Panc1 (cell line): Measurements from ENCODE around the gene LPIN1.

Source experiments
- CTCF ChIP-seq: fragments of 450-650 bp; IDR thresholded peaks from 2 replicates; pipeline ENCODE4 v1.5.1; 2017; ENCODE audit warnings: mild to moderate bottlenecking
- POLR2AphosphoS5 ChIP-seq: IDR thresholded peaks from 2 replicates; pipeline ENCODE4 v1.6.1; 2012; ENCODE audit warnings: mild to moderate bottlenecking, low read depth, low read length, moderate library complexity
- TCF7L2 ChIP-seq: IDR thresholded peaks from 2 replicates; pipeline ENCODE4 v1.6.1; 2011; ENCODE audit warnings: mild to moderate bottlenecking, low read depth, low read length, inconsistent platforms
- TF ChIP-seq, protein P1 (sequence below), 2 experiments: IDR thresholded peaks; 2 replicates each; pipeline ENCODE4 v1.6.1; 2011 to 2012; ENCODE audit warnings: low read depth in 2 of 2, control low read depth in 1 of 2, low read length in 1 of 2, mild to moderate bottlenecking in 1 of 2, moderate library complexity in 1 of 2; ENCODE audit not compliant: insufficient read depth in 1 of 2

- TF ChIP-seq CTCF, result peak; percentile 66
- TF ChIP-seq POLR2AphosphoS5, result no peak
- no peak for TF ChIP-seq TCF7L2
- TF ChIP-seq, protein P1, sequence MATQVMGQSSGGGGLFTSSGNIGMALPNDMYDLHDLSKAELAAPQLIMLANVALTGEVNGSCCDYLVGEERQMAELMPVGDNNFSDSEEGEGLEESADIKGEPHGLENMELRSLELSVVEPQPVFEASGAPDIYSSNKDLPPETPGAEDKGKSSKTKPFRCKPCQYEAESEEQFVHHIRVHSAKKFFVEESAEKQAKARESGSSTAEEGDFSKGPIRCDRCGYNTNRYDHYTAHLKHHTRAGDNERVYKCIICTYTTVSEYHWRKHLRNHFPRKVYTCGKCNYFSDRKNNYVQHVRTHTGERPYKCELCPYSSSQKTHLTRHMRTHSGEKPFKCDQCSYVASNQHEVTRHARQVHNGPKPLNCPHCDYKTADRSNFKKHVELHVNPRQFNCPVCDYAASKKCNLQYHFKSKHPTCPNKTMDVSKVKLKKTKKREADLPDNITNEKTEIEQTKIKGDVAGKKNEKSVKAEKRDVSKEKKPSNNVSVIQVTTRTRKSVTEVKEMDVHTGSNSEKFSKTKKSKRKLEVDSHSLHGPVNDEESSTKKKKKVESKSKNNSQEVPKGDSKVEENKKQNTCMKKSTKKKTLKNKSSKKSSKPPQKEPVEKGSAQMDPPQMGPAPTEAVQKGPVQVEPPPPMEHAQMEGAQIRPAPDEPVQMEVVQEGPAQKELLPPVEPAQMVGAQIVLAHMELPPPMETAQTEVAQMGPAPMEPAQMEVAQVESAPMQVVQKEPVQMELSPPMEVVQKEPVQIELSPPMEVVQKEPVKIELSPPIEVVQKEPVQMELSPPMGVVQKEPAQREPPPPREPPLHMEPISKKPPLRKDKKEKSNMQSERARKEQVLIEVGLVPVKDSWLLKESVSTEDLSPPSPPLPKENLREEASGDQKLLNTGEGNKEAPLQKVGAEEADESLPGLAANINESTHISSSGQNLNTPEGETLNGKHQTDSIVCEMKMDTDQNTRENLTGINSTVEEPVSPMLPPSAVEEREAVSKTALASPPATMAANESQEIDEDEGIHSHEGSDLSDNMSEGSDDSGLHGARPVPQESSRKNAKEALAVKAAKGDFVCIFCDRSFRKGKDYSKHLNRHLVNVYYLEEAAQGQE (IDR thresholded peaks at IDR 0.05; ENCODE audit: insufficient read depth in 1 of 2, low read depth in 2 of 2, low read length in 1 of 2), result no peak
Measured at GRCh38 chr2:11738589-11739436, 7.6 kb upstream of the LPIN1 start.
